Caco-2 (cell line): Measurements from ENCODE around the gene SPOP. TPM values are rescaled to one million over a fixed set of nuclear protein-coding genes. Genes with fewer than 3 reads are reported as not detected.

ENCODE experiments used
- BruUV-seq: library from RNA; stranded (reverse); fragments of 400-500 nt; replicated peaks from 2 replicates; lab custom pipeline; 2021; lab: Mats Ljungman, UMichigan
- CTCF ChIA-PET: fragments of 300-600 bp; sonication (Branson Sonifier 250); formaldehyde crosslinking; loops from one replicate; lab custom pipeline; 2022; ENCODE audit warnings: antibody characterized with exemption; lab: Charles Lee
- POLR2A ChIA-PET: fragments of 300-600 bp; sonication (Branson Sonifier 250); formaldehyde crosslinking; loops from one replicate; lab custom pipeline; 2022; ENCODE audit warnings: antibody characterized with exemption; lab: Charles Lee
- DNase-seq, 2 experiments: peaks; one replicate each; pipeline versions ENCODE4 v3.0.0 to v3.0.0-alpha.2; 2020 to 2022
- H3K27me3 ChIP-seq: replicated peaks from 2 replicates; pipeline ENCODE4 v1.6.0; 2011; ENCODE audit warnings: low read length; ENCODE audit not compliant: control insufficient read depth, insufficient read depth
- H3K36me3 ChIP-seq: 2 replicates; pipeline ENCODE4 v1.5.1; 2011; ENCODE audit warnings: low read length; ENCODE audit not compliant: control insufficient read depth, insufficient read depth
- H3K4me1 ChIP-seq: fragments of 250-450 bp; sonication (Bioruptor Pico); 2 replicates; pipeline ENCODE4 v1.5.1; 2020; ENCODE audit warnings: mild to moderate bottlenecking
- H3K4me3 ChIP-seq: 2 replicates; pipeline ENCODE4 v1.5.1; 2011; ENCODE audit warnings: low read depth, mild to moderate bottlenecking, control low read depth, low read length
- H3K9me3 ChIP-seq: fragments of 250-450 bp; sonication (Bioruptor Pico); 2 replicates; pipeline ENCODE4 v1.5.1; 2020; ENCODE audit warnings: mild to moderate bottlenecking, moderate library complexity
- H3K27ac Mint-ChIP-seq: one replicate; pipeline ENCODE4 v1.8.0; 2022; ENCODE audit warnings: mixed read lengths; ENCODE audit not compliant: unreplicated experiment
- H3K27me3 Mint-ChIP-seq: one replicate; pipeline ENCODE4 v1.8.0; 2022; ENCODE audit warnings: mixed read lengths; ENCODE audit not compliant: insufficient read depth, unreplicated experiment
- H3K36me3 Mint-ChIP-seq: one replicate; pipeline ENCODE4 v1.8.0; 2022; ENCODE audit warnings: mild to moderate bottlenecking, mixed read lengths; ENCODE audit not compliant: insufficient read depth, unreplicated experiment
- H3K4me1 Mint-ChIP-seq: one replicate; pipeline ENCODE4 v1.8.0; 2022; ENCODE audit warnings: low read depth, mixed read lengths; ENCODE audit not compliant: unreplicated experiment
- H3K4me3 Mint-ChIP-seq: one replicate; pipeline ENCODE4 v1.8.0; 2022; ENCODE audit warnings: mild to moderate bottlenecking, moderate library complexity, mixed read lengths; ENCODE audit not compliant: unreplicated experiment
- H3K9me3 Mint-ChIP-seq: one replicate; pipeline ENCODE4 v1.8.0; 2022; ENCODE audit warnings: mixed read lengths; ENCODE audit not compliant: unreplicated experiment
- intact Hi-C: fragments of 100-400 bp; cut with micrococcal nuclease; formaldehyde crosslinking; loops from one replicate; pipeline ENCODE4 v1.10.0; 2022; ENCODE audit not compliant: unreplicated experiment
- total RNA-seq: library from RNA; stranded (reverse); gene quantifications from 2 replicates; pipeline ENCODE4 v1.2.3, GENCODE V29; 2022
- TF ChIP-seq, protein P1 (sequence below), 2 experiments: fragments of 200-600 bp in 1 of 2; IDR thresholded peaks; 1 replicate in 1 of 2; 2 replicates in 1 of 2; pipeline versions ENCODE4 v1.5.1 to v1.8.0; 2011 to 2022; ENCODE audit warnings: antibody characterized with exemption in 1 of 2, control low read depth in 1 of 2, inconsistent platforms in 1 of 2, low read depth in 1 of 2, low read length in 1 of 2, mild to moderate bottlenecking in 1 of 2, moderate library complexity in 1 of 2; ENCODE audit not compliant: insufficient read depth in 1 of 2, severe bottlenecking in 1 of 2, unreplicated experiment in 1 of 2

Gene SPOP
- total RNA-seq, 1 experiment from 2014 or later = 70.2 TPM

DNA sequence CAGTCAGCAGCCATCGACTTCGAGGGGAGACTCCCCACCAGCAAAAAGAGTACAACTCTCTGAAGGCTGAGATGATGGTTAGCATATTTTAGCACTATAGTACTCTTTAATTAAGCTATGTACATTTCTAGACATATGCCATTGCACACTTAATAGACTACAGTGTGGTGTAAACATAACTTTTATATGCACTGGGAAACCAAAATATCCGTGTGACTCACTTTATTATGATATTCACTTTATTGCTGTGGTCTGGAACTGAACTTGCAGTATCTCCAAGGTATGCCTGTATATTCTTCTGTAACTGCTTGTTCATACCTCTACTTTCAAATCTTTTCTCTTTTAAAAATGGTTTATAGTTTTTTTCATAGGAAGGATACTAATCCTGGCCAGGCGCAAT lies 113.3 kb downstream of the SPOP start:
- intact Hi-C loops = loop anchor here (5.0 kb wide), 3 partner anchors 198 to 433 kb away; partner anchors contain the start of genes DLX3 and FAM117A
- no TSS peak for BruUV-seq
- TF ChIP-seq, protein P1, sequence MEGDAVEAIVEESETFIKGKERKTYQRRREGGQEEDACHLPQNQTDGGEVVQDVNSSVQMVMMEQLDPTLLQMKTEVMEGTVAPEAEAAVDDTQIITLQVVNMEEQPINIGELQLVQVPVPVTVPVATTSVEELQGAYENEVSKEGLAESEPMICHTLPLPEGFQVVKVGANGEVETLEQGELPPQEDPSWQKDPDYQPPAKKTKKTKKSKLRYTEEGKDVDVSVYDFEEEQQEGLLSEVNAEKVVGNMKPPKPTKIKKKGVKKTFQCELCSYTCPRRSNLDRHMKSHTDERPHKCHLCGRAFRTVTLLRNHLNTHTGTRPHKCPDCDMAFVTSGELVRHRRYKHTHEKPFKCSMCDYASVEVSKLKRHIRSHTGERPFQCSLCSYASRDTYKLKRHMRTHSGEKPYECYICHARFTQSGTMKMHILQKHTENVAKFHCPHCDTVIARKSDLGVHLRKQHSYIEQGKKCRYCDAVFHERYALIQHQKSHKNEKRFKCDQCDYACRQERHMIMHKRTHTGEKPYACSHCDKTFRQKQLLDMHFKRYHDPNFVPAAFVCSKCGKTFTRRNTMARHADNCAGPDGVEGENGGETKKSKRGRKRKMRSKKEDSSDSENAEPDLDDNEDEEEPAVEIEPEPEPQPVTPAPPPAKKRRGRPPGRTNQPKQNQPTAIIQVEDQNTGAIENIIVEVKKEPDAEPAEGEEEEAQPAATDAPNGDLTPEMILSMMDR (IDR thresholded peaks at IDR 0.05; ENCODE audit: insufficient read depth in 1 of 2, low read depth in 1 of 2, low read length in 1 of 2, severe bottlenecking in 1 of 2, unreplicated experiment in 1 of 2) = no peak
- H3K9me3 Mint-ChIP-seq = no peaks in the 10 kb centered on the region
- no peak overlapping the region for H3K4me3 ChIP-seq
- no peaks in the 10 kb centered on the region for H3K4me1 ChIP-seq
- H3K27me3 ChIP-seq = no peaks in the 10 kb centered on the region; the same call in 1 of the 2 replicates
- ChIA-PET CTCF (interaction anchor here (1.3 to 2.9 kb wide), 2 partner anchors 8 to 127 kb away, joined by 4 to 30 read pairs; no protein-coding TSS in a partner anchor), POLR2A (interaction anchor here (0.6 kb wide), 2 partner anchors 46 to 433 kb away, joined by 3 to 4 read pairs; no protein-coding TSS in a partner anchor)
- no peak for DNase-seq
- peaks cover 12% of the 10 kb centered on the region for H3K27me3 Mint-ChIP-seq
- H3K4me3 Mint-ChIP-seq = no peak overlapping the region
- H3K27ac Mint-ChIP-seq = no peak overlapping the region
- H3K36me3 Mint-ChIP-seq = peaks cover 2% of the 10 kb centered on the region
- no peaks in the 10 kb centered on the region for H3K9me3 ChIP-seq
- H3K36me3 ChIP-seq = no peaks in the 10 kb centered on the region
- no peaks in the 10 kb centered on the region for H3K4me1 Mint-ChIP-seq

DNA sequence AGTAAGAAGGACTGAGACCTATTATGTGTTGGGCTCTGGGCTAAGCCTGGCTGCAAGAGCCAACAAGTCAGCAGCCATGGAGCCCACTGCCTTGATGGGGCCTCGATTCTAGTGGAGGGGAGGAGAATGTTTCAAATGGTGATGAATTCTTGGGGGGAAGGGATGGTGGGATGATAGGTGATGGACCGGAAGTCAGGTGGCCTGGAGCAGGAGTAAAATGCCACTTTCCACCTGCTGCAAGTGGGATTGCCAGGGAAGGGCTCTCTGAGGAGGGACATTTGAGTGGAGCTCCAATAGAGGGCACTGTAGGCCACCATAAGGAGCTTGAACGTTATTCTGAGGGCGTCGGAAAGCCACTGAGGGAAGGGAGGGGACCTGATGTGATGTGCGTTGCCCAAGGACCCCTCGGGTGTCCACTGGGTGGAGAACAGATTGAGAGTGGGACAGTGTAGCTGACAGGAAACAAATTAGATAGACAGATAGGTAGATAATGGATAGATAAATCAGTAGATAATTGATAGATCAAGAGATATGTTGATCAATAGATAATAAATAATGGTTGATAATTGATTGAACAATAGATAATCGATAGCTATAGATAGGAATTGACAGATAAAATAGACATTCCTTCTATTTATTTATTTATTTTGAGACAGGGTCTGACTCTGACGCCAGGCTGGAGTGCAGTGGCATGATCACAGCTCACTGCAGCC lies 120.4 kb downstream of the SPOP start:
- no peak overlapping the region for H3K4me3 Mint-ChIP-seq
- peak; percentile 83 for DNase-seq
- H3K36me3 ChIP-seq = no peaks in the 10 kb centered on the region
- TF ChIP-seq, protein P1 (IDR thresholded peaks at IDR 0.05; ENCODE audit: insufficient read depth in 1 of 2, low read depth in 1 of 2, low read length in 1 of 2, severe bottlenecking in 1 of 2, unreplicated experiment in 1 of 2) = peak; percentile 89 to 95
- ChIA-PET POLR2A (interaction anchor here (0.5 to 1.0 kb wide), 5 partner anchors 141 to 295 kb away, joined by 3 to 4 read pairs (median 3); partner anchors contain the start of gene PHB1), CTCF (interaction anchor here (0.6 to 4.3 kb wide), 48 partner anchors 8 to 296 kb away, joined by 3 to 106 read pairs (median 4); partner anchors contain the start of genes FAM117A, NGFR, NXPH3 and PHB1)
- H3K4me1 ChIP-seq = no peaks in the 10 kb centered on the region
- H3K27me3 ChIP-seq = no peaks in the 10 kb centered on the region
- H3K27ac Mint-ChIP-seq = no peak overlapping the region
- no peaks in the 10 kb centered on the region for H3K36me3 Mint-ChIP-seq
- intact Hi-C loops = no loop called here
- H3K9me3 Mint-ChIP-seq = no peaks in the 10 kb centered on the region
- H3K27me3 Mint-ChIP-seq = peaks cover 7% of the 10 kb centered on the region
- H3K9me3 ChIP-seq = no peaks in the 10 kb centered on the region
- BruUV-seq = no TSS peak
- no peak overlapping the region for H3K4me3 ChIP-seq
- H3K4me1 Mint-ChIP-seq = peaks cover 6% of the 10 kb centered on the region

DNA sequence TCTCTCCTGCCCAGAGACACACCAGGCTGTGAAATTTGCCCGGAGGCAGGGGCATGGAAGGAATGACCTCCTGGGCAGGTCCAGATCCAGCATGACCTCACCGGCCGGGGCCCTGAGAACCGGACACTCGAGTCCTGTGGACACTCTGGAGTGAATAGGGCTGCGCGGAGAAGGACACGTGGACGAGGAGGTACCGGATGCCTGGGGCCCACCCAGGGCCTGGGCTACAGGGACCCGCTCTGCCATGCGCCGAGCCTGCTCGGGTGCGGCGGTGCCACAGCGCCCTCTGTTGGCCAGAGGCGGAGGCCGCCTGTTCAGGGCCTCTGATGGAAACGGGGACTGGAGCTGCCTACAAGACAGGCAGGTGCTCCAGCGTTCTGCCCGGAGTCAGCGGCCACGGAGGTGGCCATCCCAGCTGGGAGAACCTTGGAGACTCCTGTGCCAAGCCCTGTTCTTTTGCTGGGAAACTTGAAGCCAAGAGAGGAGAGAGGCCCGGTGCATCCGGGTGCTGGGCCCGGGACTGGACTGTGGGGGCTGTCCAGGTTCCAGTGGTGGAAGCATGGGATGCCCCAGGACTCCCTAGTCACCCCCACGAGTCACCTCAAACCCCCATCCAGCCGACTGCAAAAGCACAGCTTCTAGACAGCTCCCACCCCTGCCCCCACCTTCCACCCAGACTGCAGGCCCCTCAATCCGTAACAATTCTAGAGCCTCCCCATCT lies 121.5 kb downstream of the SPOP start:
- no peaks in the 10 kb centered on the region for H3K36me3 ChIP-seq
- H3K27me3 ChIP-seq = no peaks in the 10 kb centered on the region
- H3K9me3 ChIP-seq = no peaks in the 10 kb centered on the region
- ChIA-PET CTCF (interaction anchor here (0.5 to 4.3 kb wide), 63 partner anchors 9 to 376 kb away, joined by 3 to 106 read pairs (median 5); partner anchors contain the start of genes FAM117A, KAT7, NGFR and PHB1), POLR2A (no interaction called here)
- peak; percentile 92 to 98 for DNase-seq
- Mint-ChIP-seq H3K27ac (no peak overlapping the region), H3K36me3 (no peaks in the 10 kb centered on the region), H3K4me3 (peak overlapping the region; percentile 27), H3K27me3 (peaks cover 6% of the 10 kb centered on the region), H3K4me1 (peaks cover 12% of the 10 kb centered on the region), H3K9me3 (no peaks in the 10 kb centered on the region)
- TF ChIP-seq, protein P1 (IDR thresholded peaks at IDR 0.05; ENCODE audit: insufficient read depth in 1 of 2, low read depth in 1 of 2, low read length in 1 of 2, severe bottlenecking in 1 of 2, unreplicated experiment in 1 of 2) = peak; percentile 100
- intact Hi-C loops = loop anchor here (1.0 kb wide), 5 partner anchors 42 to 241 kb away; no protein-coding TSS in a partner anchor
- H3K4me3 ChIP-seq = peak overlapping the region; percentile 8; the same call in 1 of the 2 replicates
- H3K4me1 ChIP-seq = peaks cover 3% of the 10 kb centered on the region; the same call in 1 of the 2 replicates
- no TSS peak for BruUV-seq
